Cardiac muscle cell (in vitro differentiated cells and primary cell): ENCODE results near the gene GPC4. TPM values are rescaled to one million over a fixed set of nuclear protein-coding genes. Genes with fewer than 3 reads are reported as not detected.

Source experiments
- DNase-seq, 2 donors: peaks; one replicate each; pipeline versions ENCODE4 v3.0.0 to v3.0.0-alpha.2; 2010 to 2017; ENCODE audit warnings: low read depth in 1 of 2, low spot score in 1 of 2
- H3K27ac ChIP-seq: fragments of 200-600 bp; sonication (generic); 2 replicates; pipeline ENCODE4 v1.5.1; 2016
- H3K27me3 ChIP-seq: fragments of 200-600 bp; sonication (generic); 2 replicates; pipeline ENCODE4 v1.6.0; 2016; ENCODE audit warnings: control low read depth
- H3K36me3 ChIP-seq: fragments of 200-600 bp; sonication (generic); 2 replicates; pipeline ENCODE4 v1.5.1; 2016; ENCODE audit warnings: control low read depth
- H3K4me1 ChIP-seq: fragments of 200-600 bp; sonication (generic); 2 replicates; pipeline ENCODE4 v1.8.1; 2017; ENCODE audit warnings: low read depth, mild to moderate bottlenecking, mixed run types
- H3K4me3 ChIP-seq: fragments of 200-600 bp; sonication (generic); 2 replicates; pipeline ENCODE4 v1.5.1; 2016; ENCODE audit warnings: mild to moderate bottlenecking
- H3K9me3 ChIP-seq: fragments of 200-600 bp; sonication (generic); 2 replicates; pipeline ENCODE4 v1.5.1; 2017; ENCODE audit warnings: low read depth, mild to moderate bottlenecking, control low read depth
- polyA plus RNA-seq: library from polyadenylated mRNA; unstranded; fragments of >200 nt; fragmentation: Nextera tagmentation; extraction: Ambion mirVana; gene quantifications from 2 replicates; pipeline ENCODE4 v1.2.1, GENCODE V29; 2016
- total RNA-seq: library from RNA; depleted of rRNA; stranded (reverse); fragments of >200 nt; gene quantifications from 2 replicates; pipeline ENCODE4 v1.2.3, GENCODE V29; 2016
- TF ChIP-seq, protein P1 (sequence below): IDR thresholded peaks from 2 replicates; pipeline ENCODE4 v1.5.1; 2012; ENCODE audit warnings: low read depth, mild to moderate bottlenecking, low read length

The GPC4 gene
- total and polyA plus RNA-seq, 2 experiments from 2014 or later: 13.1 to 17.3 TPM

DNA sequence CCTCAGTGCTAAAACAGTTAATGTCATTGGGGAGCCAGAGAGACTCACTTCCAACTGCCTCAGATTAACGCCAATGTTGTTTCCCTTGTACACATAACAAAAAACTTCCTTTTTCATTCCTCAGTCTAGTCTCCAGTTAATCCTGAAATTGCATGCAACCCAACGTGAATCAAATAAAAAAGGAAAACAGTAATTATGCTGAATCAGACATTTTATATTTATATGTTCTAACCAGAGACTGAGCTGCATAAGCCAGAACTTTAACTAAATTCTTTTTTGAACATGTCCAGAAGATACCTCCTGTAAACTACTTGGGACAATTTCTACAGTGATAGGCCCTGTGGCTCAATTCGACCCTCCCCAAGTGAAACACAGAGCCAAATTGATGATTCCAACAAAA, 4.7 kb downstream of the GPC4 start:
- H3K36me3 ChIP-seq: no peaks in the 10 kb centered on the region
- no peaks in the 10 kb centered on the region for H3K27me3 ChIP-seq
- H3K27ac ChIP-seq: no peak overlapping the region
- H3K9me3 ChIP-seq: no peaks in the 10 kb centered on the region
- TF ChIP-seq, protein P1, sequence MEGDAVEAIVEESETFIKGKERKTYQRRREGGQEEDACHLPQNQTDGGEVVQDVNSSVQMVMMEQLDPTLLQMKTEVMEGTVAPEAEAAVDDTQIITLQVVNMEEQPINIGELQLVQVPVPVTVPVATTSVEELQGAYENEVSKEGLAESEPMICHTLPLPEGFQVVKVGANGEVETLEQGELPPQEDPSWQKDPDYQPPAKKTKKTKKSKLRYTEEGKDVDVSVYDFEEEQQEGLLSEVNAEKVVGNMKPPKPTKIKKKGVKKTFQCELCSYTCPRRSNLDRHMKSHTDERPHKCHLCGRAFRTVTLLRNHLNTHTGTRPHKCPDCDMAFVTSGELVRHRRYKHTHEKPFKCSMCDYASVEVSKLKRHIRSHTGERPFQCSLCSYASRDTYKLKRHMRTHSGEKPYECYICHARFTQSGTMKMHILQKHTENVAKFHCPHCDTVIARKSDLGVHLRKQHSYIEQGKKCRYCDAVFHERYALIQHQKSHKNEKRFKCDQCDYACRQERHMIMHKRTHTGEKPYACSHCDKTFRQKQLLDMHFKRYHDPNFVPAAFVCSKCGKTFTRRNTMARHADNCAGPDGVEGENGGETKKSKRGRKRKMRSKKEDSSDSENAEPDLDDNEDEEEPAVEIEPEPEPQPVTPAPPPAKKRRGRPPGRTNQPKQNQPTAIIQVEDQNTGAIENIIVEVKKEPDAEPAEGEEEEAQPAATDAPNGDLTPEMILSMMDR: no peak
- H3K4me1 ChIP-seq: peaks cover 18% of the 10 kb centered on the region
- no peak for DNase-seq
- H3K4me3 ChIP-seq: no peak overlapping the region

DNA sequence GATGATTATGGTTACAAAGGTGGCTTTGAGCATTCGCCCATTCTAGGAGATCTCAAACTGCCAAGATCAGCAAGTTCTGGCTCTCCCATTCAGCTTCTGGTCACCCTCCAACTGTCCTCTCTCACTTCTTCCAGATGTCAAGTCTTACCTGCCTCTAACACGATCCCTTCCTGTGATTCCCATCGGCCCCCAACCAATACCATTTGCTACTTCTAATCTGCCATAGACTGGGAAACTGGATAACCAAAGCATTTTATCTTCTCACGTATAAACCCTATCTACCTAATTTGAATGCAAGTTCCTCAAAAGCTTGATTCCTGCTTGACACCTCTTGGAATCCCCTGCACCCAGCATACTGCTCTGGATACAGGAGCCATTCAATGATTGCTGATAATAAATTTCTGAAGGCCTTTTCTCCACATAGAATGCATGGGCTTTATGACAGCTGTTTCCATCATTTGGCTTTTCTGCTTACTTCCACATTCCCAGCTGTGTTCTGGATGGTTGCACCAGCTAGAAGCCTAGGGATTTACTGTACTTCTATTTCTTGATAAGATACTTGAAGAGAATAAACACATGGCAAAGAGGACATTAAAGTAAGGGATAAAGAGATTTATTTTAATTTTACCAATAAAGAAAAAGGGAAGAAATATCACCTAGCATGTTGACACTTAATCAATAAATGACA, 9.6 kb downstream of the GPC4 start:
- H3K4me3 ChIP-seq: no peak overlapping the region
- H3K27ac ChIP-seq: no peak overlapping the region
- TF ChIP-seq, protein P1: no peak
- H3K9me3 ChIP-seq: no peaks in the 10 kb centered on the region
- no peaks in the 10 kb centered on the region for H3K27me3 ChIP-seq
- peaks cover 7% of the 10 kb centered on the region for H3K4me1 ChIP-seq
- no peaks in the 10 kb centered on the region for H3K36me3 ChIP-seq
- DNase-seq: no peak

- DNase-seq: no peak
- Histone ChIP-seq H3K27me3 (no peaks in the 10 kb centered on the region), H3K4me1 (peaks cover under 1% of the 10 kb centered on the region), H3K9me3 (no peaks in the 10 kb centered on the region), H3K4me3 (no peak overlapping the region), H3K36me3 (no peaks in the 10 kb centered on the region), H3K27ac (no peak overlapping the region)
- TF ChIP-seq, protein P1: no peak
These were observed 11.3 kb downstream of the GPC4 start for GRCh38 chrX:133403984-133404383.

GRCh38 chrX:133402830-133403625, 12.3 kb downstream of the GPC4 start:
- TF ChIP-seq, protein P1: no peak
- Histone ChIP-seq H3K4me1 (peaks cover 5% of the 10 kb centered on the region), H3K27me3 (no peaks in the 10 kb centered on the region), H3K9me3 (no peaks in the 10 kb centered on the region), H3K36me3 (no peaks in the 10 kb centered on the region), H3K4me3 (no peak overlapping the region), H3K27ac (no peak overlapping the region)
- no peak for DNase-seq

DNA sequence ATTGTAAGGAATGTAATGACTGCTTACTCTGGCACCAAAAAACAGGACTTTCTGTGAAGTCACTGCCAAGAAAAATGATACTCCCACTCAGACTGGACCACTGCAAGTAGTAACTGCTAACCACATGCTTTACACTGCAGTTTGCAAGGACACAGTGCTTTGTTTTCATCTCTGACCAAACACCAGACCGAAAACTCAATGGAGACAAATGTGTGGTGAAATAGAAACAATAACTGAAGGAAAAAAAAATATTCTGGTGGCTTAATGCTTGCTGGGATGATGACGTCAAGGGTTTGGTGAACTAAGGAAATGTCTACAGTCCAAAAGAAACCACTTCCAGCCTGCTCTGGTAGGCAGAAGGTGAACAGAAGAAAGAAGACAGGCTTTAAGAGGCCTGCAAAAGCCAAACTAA, 13.2 kb downstream of the GPC4 start:
- H3K27ac ChIP-seq: no peak overlapping the region
- DNase-seq: peak in 1 of 2 donors; percentile 67

More for the DNA sequence above, 13.2 kb downstream of the GPC4 start:
- Histone ChIP-seq H3K36me3 (no peaks in the 10 kb centered on the region), H3K27me3 (no peaks in the 10 kb centered on the region), H3K4me3 (no peak overlapping the region), H3K9me3 (no peaks in the 10 kb centered on the region), H3K4me1 (peaks cover 5% of the 10 kb centered on the region)
- TF ChIP-seq, protein P1: no peak
